A673 (cell line): ENCODE results near the gene RPL37A. TPM values are rescaled to one million over a fixed set of nuclear protein-coding genes. Genes with fewer than 3 reads are reported as not detected.

Source experiments
- BruUV-seq: library from RNA; stranded (reverse); fragments of 400-500 nt; replicated peaks from 2 replicates; lab custom pipeline; 2021; lab: Mats Ljungman, UMichigan
- CTCF ChIA-PET: fragments of 300-600 bp; sonication (Branson Sonifier 250); formaldehyde crosslinking; loops from one replicate; lab custom pipeline; 2022; ENCODE audit warnings: antibody characterized with exemption; lab: Charles Lee
- POLR2A ChIA-PET: fragments of 300-600 bp; sonication (Branson Sonifier 250); formaldehyde crosslinking; loops from one replicate; lab custom pipeline; 2022; ENCODE audit warnings: antibody characterized with exemption; ENCODE audit not compliant: low non-redundant PET; lab: Charles Lee
- DNase-seq: peaks from one replicate; pipeline ENCODE4 v3.0.0-alpha.2; 2015; ENCODE audit warnings: low spot score
- H3K27ac ChIP-seq: fragments of 200-600 bp; sonication (generic); 2 replicates; pipeline ENCODE4 v1.5.1; 2016; ENCODE audit warnings: mixed run types, low read depth, mild to moderate bottlenecking, mixed read lengths, antibody characterized with exemption, low read length; ENCODE audit not compliant: poor library complexity, severe bottlenecking
- H3K27me3 ChIP-seq: fragments of 200-600 bp; sonication (generic); replicated peaks from 2 replicates; pipeline ENCODE4 v1.6.1; 2017; ENCODE audit warnings: mixed run types, low read depth, mild to moderate bottlenecking, mixed read lengths, antibody characterized with exemption, low read length; ENCODE audit not compliant: insufficient read depth, poor library complexity
- H3K36me3 ChIP-seq: fragments of 200-600 bp; sonication (generic); 2 replicates; pipeline ENCODE4 v1.6.1; 2016; ENCODE audit warnings: mixed run types, mild to moderate bottlenecking, mixed read lengths, antibody characterized with exemption, low read length; ENCODE audit not compliant: insufficient read depth, poor library complexity, severe bottlenecking
- H3K4me1 ChIP-seq: fragments of 200-600 bp; sonication (generic); 2 replicates; pipeline ENCODE4 v1.6.1; 2017; ENCODE audit warnings: mixed run types, mild to moderate bottlenecking, mixed read lengths, antibody characterized with exemption, low read length; ENCODE audit not compliant: insufficient read depth, poor library complexity, severe bottlenecking
- H3K4me3 ChIP-seq: fragments of 200-600 bp; sonication (generic); 2 replicates; pipeline ENCODE4 v1.5.1; 2016; ENCODE audit warnings: low read depth, mixed run types, mild to moderate bottlenecking, mixed read lengths, low read length; ENCODE audit not compliant: poor library complexity, severe bottlenecking
- H3K9me3 ChIP-seq: fragments of 200-600 bp; sonication (generic); 2 replicates; pipeline ENCODE4 v1.6.1; 2016; ENCODE audit warnings: mixed run types, low read depth, mild to moderate bottlenecking, mixed read lengths, antibody characterized with exemption, low read length; ENCODE audit not compliant: poor library complexity, severe bottlenecking
- CTCF ChIP-seq: fragments of 300-800, 200-600 bp; sonication (generic); conservative IDR thresholded peaks from 2 replicates; pipeline ENCODE4 v1.5.1; 2017; ENCODE audit warnings: low read depth, mild to moderate bottlenecking, antibody characterized with exemption, low read length, moderate library complexity, mixed read lengths
- EZH2 ChIP-seq: fragments of 200-600 bp; sonication (generic); IDR thresholded peaks from 2 replicates; pipeline ENCODE4 v1.6.1; 2017; ENCODE audit warnings: borderline replicate concordance, low read depth, mild to moderate bottlenecking, mixed read lengths, antibody characterized with exemption, low read length; ENCODE audit not compliant: poor library complexity, severe bottlenecking
- intact Hi-C: fragments of 100-400 bp; cut with micrococcal nuclease; formaldehyde crosslinking; loops from one replicate; pipeline ENCODE4 v1.10.0; 2022; ENCODE audit not compliant: unreplicated experiment
- total RNA-seq: library from RNA; stranded (reverse); gene quantifications from 2 replicates; pipeline ENCODE4 v1.2.3, GENCODE V29; 2021

RPL37A gene
- total RNA-seq, 1 experiment from 2014 or later = 2,455 TPM

- POLR2A ChIA-PET = interaction anchor here (0.6 to 1.0 kb wide), 2 partner anchors 60 to 1059 kb away, joined by 3 to 4 read pairs; no protein-coding TSS in a partner anchor
- intact Hi-C loops = no loop called here
Observed at GRCh38 chr2:216536734-216537210, 38.1 kb downstream of the RPL37A start.

GRCh38 chr2:216537366-216537765 is 38.7 kb downstream of the RPL37A start:
- Histone ChIP-seq H3K4me1 (peaks cover 63% of the 10 kb centered on the region), H3K9me3 (no peaks in the 10 kb centered on the region), H3K27ac (peak overlapping the region; percentile 90), H3K4me3 (no peak overlapping the region), H3K36me3 (no peaks in the 10 kb centered on the region), H3K27me3 (no peaks in the 10 kb centered on the region)
- TF ChIP-seq EZH2 (no peak), CTCF (no peak)
- BruUV-seq = no TSS peak
- CTCF ChIA-PET = interaction anchor here (0.6 to 1.4 kb wide), 2 partner anchors 18 to 208 kb away, joined by 3 to 6 read pairs; no protein-coding TSS in a partner anchor
- no peak for DNase-seq
- intact Hi-C loops = no loop called here
- POLR2A ChIA-PET = interaction anchor here (0.6 to 0.7 kb wide), 3 partner anchors 11 to 1058 kb away, joined by 3 to 4 read pairs (median 4); no protein-coding TSS in a partner anchor

More at GRCh38 chr2:216536734-216537210, 38.1 kb downstream of the RPL37A start:
- H3K27ac ChIP-seq = peak overlapping the region; percentile 90
- TF ChIP-seq EZH2 (no peak), CTCF (no peak)
- CTCF ChIA-PET = interaction anchor here (0.5 to 1.4 kb wide), 4 partner anchors 18 to 1015 kb away, joined by 3 to 6 read pairs (median 4); no protein-coding TSS in a partner anchor
- H3K27me3 ChIP-seq = no peaks in the 10 kb centered on the region
- H3K36me3 ChIP-seq = no peaks in the 10 kb centered on the region
- BruUV-seq = no TSS peak
- no peak overlapping the region for H3K4me3 ChIP-seq
- no peaks in the 10 kb centered on the region for H3K9me3 ChIP-seq
- DNase-seq = peak; percentile 85
- H3K4me1 ChIP-seq = peaks cover 63% of the 10 kb centered on the region

- Histone ChIP-seq H3K36me3 (no peaks in the 10 kb centered on the region), H3K4me1 (peaks cover 60% of the 10 kb centered on the region), H3K4me3 (no peak overlapping the region), H3K27me3 (no peaks in the 10 kb centered on the region), H3K27ac (peak overlapping the region; percentile 90), H3K9me3 (no peaks in the 10 kb centered on the region)
- TF ChIP-seq CTCF (no peak), EZH2 (no peak)
- DNase-seq = no peak
- POLR2A ChIA-PET = interaction anchor here (0.6 kb wide), 1 partner anchor 29 kb away, joined by 9 read pairs; no protein-coding TSS in a partner anchor
- CTCF ChIA-PET = no interaction called here
- intact Hi-C loops = no loop called here
- no TSS peak for BruUV-seq
Observed at GRCh38 chr2:216538538-216538937, 39.9 kb downstream of the RPL37A start.
